Lower lobe of right lung (tissue), 2 donors: Measurements from ENCODE around the gene GADD45A. TPM values are rescaled to one million over a fixed set of nuclear protein-coding genes. Genes with fewer than 3 reads are reported as not detected.

Experiments used
- ATAC-seq, 2 donors: fragments of 200-7000 bp; cut with Tn5 transposase; one replicate each; pipeline ENCODE4 v1.9.1; 2020 to 2022; ENCODE audit warnings: mild to moderate bottlenecking in 2 of 2, moderate library complexity in 2 of 2
- DNase-seq: peaks from one replicate; pipeline ENCODE4 v3.0.0-alpha.2; 2020
- H3K27ac ChIP-seq: fragments of 200-600 bp; one replicate; pipeline ENCODE4 v1.8.0; 2022
- H3K27me3 ChIP-seq: fragments of 200-600 bp; one replicate; pipeline ENCODE4 v1.8.0; 2022; ENCODE audit warnings: low read depth
- H3K36me3 ChIP-seq: fragments of 200-600 bp; one replicate; pipeline ENCODE4 v1.8.0; 2022; ENCODE audit warnings: mild to moderate bottlenecking
- H3K4me1 ChIP-seq: fragments of 200-600 bp; one replicate; pipeline ENCODE4 v1.8.0; 2022
- H3K4me3 ChIP-seq: fragments of 200-600 bp; one replicate; pipeline ENCODE4 v1.8.0; 2022; ENCODE audit warnings: mild to moderate bottlenecking
- H3K9me3 ChIP-seq: fragments of 200-600 bp; one replicate; pipeline ENCODE4 v1.8.0; 2022
- CTCF ChIP-seq: fragments of 200-600 bp; IDR thresholded peaks from one replicate; pipeline ENCODE4 v1.8.0; 2022; ENCODE audit warnings: antibody characterized with exemption, mild to moderate bottlenecking
- intact Hi-C: fragments of 100-400 bp; cut with DNase I; formaldehyde crosslinking; loops from one replicate; pipeline ENCODE4 v1.11.0; 2022
- total RNA-seq: library from RNA; stranded (reverse); fragmentation: NEBNext Ultra II Directional; extraction: Animal tissue kit (Norgen Biotek cat#: 25700); gene quantifications from one replicate; pipeline ENCODE4 v1.2.1, GENCODE V29; 2021
- donor health status: DM: no; HTN: yes; CAD: no; lungs with severe emphysema.

The GADD45A gene
- total RNA-seq, 1 donor from 2014 or later: 13.6 TPM

DNA sequence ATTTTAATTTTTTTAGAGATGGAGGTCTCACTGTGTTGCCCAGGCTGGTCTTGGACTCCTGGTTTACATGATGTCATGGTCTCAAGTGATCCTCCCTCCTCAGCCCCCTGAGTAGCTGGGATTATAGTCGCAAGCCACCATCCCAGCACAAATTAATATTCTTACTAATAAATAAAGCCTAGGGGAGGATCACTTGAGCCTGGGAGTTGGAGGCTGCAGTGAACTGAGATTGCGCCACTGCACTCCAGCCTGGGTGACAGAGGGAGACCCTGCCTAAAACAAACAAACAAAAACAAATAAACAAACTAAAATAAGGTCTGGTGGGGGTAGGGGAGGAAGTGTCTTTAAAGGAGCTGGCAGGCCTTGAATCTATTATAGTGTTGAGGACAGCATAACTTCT, 8.7 kb upstream of the GADD45A start:
- Histone ChIP-seq H3K36me3 (no peaks in the 10 kb centered on the region), H3K4me3 (no peak overlapping the region), H3K27me3 (no peaks in the 10 kb centered on the region), H3K27ac (no peak overlapping the region), H3K4me1 (peaks cover 11% of the 10 kb centered on the region), H3K9me3 (no peaks in the 10 kb centered on the region)
- ATAC-seq (no peak), DNase-seq (no peak)
- intact Hi-C loops: no loop called here
- TF ChIP-seq CTCF: no peak

DNA sequence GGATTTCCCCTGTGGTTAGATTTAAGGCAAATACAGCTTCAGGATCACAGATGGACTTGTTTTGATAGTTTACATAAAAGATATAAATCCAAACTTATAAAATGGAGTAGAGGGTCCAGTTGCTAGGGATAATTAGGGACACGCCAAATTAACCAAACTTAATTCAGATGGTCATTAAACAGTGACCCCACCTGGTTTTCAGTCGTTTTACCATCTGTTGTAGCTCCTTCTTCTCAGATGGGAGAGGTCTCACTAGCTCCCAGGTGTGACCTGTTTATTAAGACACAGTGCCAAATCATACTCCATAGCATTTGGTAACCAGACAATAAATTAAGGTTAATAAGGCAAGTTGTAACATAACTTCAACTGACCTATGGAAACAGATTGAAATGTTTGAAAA, 8.1 kb upstream of the GADD45A start:
- H3K4me3 ChIP-seq: no peak overlapping the region
- no peak for TF ChIP-seq CTCF
- no peak overlapping the region for H3K27ac ChIP-seq
- no peak for DNase-seq
- H3K9me3 ChIP-seq: no peaks in the 10 kb centered on the region
- intact Hi-C loops: no loop called here
- no peaks in the 10 kb centered on the region for H3K27me3 ChIP-seq
- H3K4me1 ChIP-seq: peaks cover 11% of the 10 kb centered on the region
- no peak for ATAC-seq
- H3K36me3 ChIP-seq: no peaks in the 10 kb centered on the region

GRCh38 chr1:67677408-67677807, 7.6 kb upstream of the GADD45A start:
- no peak overlapping the region for H3K4me3 ChIP-seq
- H3K27ac ChIP-seq: no peak overlapping the region
- H3K27me3 ChIP-seq: no peaks in the 10 kb centered on the region
- no peaks in the 10 kb centered on the region for H3K36me3 ChIP-seq
- ATAC-seq (no peak), DNase-seq (no peak)
- no peaks in the 10 kb centered on the region for H3K9me3 ChIP-seq
- peaks cover 11% of the 10 kb centered on the region for H3K4me1 ChIP-seq
- intact Hi-C loops: no loop called here
- TF ChIP-seq CTCF: no peak

DNA sequence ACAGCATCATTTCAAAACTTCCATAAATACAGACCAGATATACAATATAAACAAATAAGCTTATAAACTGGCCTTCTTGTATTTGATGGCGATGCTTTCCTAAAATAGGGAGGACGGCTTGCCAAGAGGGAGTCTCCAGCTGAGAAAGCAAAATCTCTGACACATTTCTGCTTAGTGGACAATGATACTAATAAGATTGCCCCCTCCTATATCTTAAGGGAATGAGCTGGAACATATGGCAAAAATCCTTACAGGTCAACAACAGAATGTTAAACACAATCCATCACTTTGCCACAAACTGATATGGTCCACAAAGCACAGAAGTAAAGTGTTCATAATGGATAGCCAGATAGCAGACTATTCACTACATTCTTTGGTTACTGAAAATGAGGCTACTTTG, 7.1 kb upstream of the GADD45A start:
- Histone ChIP-seq H3K4me1 (peaks cover 11% of the 10 kb centered on the region), H3K4me3 (no peak overlapping the region)

GRCh38 chr1:67679691-67680090, 5.3 kb upstream of the GADD45A start:
- ATAC-seq (no peak), DNase-seq (no peak)
- no peaks in the 10 kb centered on the region for H3K9me3 ChIP-seq
- H3K27ac ChIP-seq: no peak overlapping the region
- no peak for TF ChIP-seq CTCF
- H3K36me3 ChIP-seq: no peaks in the 10 kb centered on the region
- no peak overlapping the region for H3K4me3 ChIP-seq
- intact Hi-C loops: no loop called here
- peaks cover 6% of the 10 kb centered on the region for H3K4me1 ChIP-seq
- no peaks in the 10 kb centered on the region for H3K27me3 ChIP-seq

More for the DNA sequence above, 7.1 kb upstream of the GADD45A start:
- Histone ChIP-seq H3K27ac (no peak overlapping the region), H3K27me3 (no peaks in the 10 kb centered on the region), H3K9me3 (no peaks in the 10 kb centered on the region), H3K36me3 (no peaks in the 10 kb centered on the region)
- no peak for DNase-seq
- intact Hi-C loops: no loop called here
- no peak for TF ChIP-seq CTCF
- no peak for ATAC-seq

DNA sequence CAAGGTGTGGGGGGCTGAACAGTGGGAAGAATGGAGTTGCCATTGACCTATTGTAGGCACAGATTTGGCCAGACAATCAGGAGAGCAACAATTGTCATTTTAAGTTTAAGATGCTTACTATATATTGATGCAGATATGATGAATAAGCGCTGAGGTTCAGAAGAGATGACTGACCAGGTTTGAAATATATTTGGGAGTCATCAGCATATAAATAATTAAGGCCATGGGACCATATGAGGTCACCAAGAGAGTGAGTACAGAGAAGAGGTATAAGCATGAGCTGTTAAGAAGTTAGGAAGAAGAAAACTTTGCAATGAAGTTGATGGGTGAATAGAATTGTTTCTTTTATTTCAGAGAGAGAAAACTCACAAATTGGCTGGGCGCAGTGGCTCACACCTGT, 4.5 kb upstream of the GADD45A start:
- no peaks in the 10 kb centered on the region for H3K4me1 ChIP-seq
- intact Hi-C loops: no loop called here
- H3K36me3 ChIP-seq: no peaks in the 10 kb centered on the region
- TF ChIP-seq CTCF: no peak
- no peaks in the 10 kb centered on the region for H3K27me3 ChIP-seq
- no peak overlapping the region for H3K27ac ChIP-seq
- no peaks in the 10 kb centered on the region for H3K9me3 ChIP-seq
- no peak for DNase-seq
- H3K4me3 ChIP-seq: no peak overlapping the region
- no peak for ATAC-seq
